ENCODE data around the gene MCRIP1. TPM values are rescaled to one million over a fixed set of nuclear protein-coding genes. Genes with fewer than 3 reads are reported as not detected.

Gene MCRIP1
- total and polyA plus RNA-seq, 10 of the 15 experiments (the other 5 are each of a cell fraction or from before 2014, with no cell fraction given): 0.31 to 54.4 (median 30.8) TPM

GRCh38 chr17:81870131-81870980 is 37.3 kb upstream of the MCRIP1 start (continued):
- TF ChIP-seq SREBF2 (IDR thresholded peaks at IDR 0.05; ENCODE audit: low read length): no peak
- no peak for TF ChIP-seq SP1 (IDR thresholded peaks at IDR 0.05; ENCODE audit: low read depth, low read length)
- no peak for TF ChIP-seq CREB1 (IDR thresholded peaks at IDR 0.05; ENCODE audit: low read depth)
- peak in 1 of 2 experiments; percentile 38; a peak in 2 of 4 replicates for TF ChIP-seq BHLHE40 (IDR thresholded peaks at IDR 0.05; ENCODE audit: borderline replicate concordance in 1 of 2, low read depth in 2 of 2, low read length in 1 of 2)
- no peak for TF ChIP-seq HDAC2 (IDR thresholded peaks at IDR 0.05)
- TF ChIP-seq MLLT1 (IDR thresholded peaks at IDR 0.05): peak; percentile 47; the same call in 1 of the 2 replicates
- TF ChIP-seq CBX3 (IDR thresholded peaks at IDR 0.05; ENCODE audit: borderline replicate concordance, low read depth): no peak
- TF ChIP-seq TAF1 (IDR thresholded peaks at IDR 0.05; ENCODE audit: borderline replicate concordance, low read depth, low read length): no peak
- no peak for TF ChIP-seq FOXK2 (IDR thresholded peaks at IDR 0.05)
- no peak for TF ChIP-seq NR2C1 (IDR thresholded peaks at IDR 0.05)
- TF ChIP-seq ZNF687 (IDR thresholded peaks at IDR 0.05): 0 out of 2 replicates have a peak, but pooled peaks have one; percentile 8
- TF ChIP-seq USF2 (IDR thresholded peaks at IDR 0.05; ENCODE audit: borderline replicate concordance, low read depth, low read length): no peak
- no peak for TF ChIP-seq SIN3A (IDR thresholded peaks at IDR 0.05; ENCODE audit: low read depth, low read length)
- no peak for TF ChIP-seq CEBPB (IDR thresholded peaks at IDR 0.05; ENCODE audit: borderline replicate concordance in 1 of 2, low read depth in 2 of 2, low read length in 2 of 2)
- no peak for TF ChIP-seq CHD4 (IDR thresholded peaks at IDR 0.05)
- TF ChIP-seq RUNX3 (IDR thresholded peaks at IDR 0.05; ENCODE audit: low read length): peak; percentile 33
- no peak for TF ChIP-seq NFYA (IDR thresholded peaks at IDR 0.05; ENCODE audit: borderline replicate concordance, low read depth, low read length)
- no peak for TF ChIP-seq ZNF622 (IDR thresholded peaks at IDR 0.05)
- no peak for TF ChIP-seq JUNB (IDR thresholded peaks at IDR 0.05)
- no peak for TF ChIP-seq BCL11A (IDR thresholded peaks at IDR 0.05; ENCODE audit: low read depth, low read length)
- TF ChIP-seq NBN (IDR thresholded peaks at IDR 0.05): no peak
- TF ChIP-seq HSF1 (IDR thresholded peaks at IDR 0.05; ENCODE audit: low read depth, low read length): no peak
- no peak for TF ChIP-seq SMAD1 (IDR thresholded peaks at IDR 0.05; ENCODE audit: low read depth, partially characterized antibody)
- no peak for TF ChIP-seq EED (IDR thresholded peaks at IDR 0.05; ENCODE audit: low read depth)
- TF ChIP-seq ZBED1 (IDR thresholded peaks at IDR 0.05; ENCODE audit: borderline replicate concordance): no peak
